ENCODE measurements around the gene WNK2.

GRCh38 chr9:93203718-93204469 is 20.0 kb downstream of the WNK2 start:
- TF ChIP-seq POLR2A (IDR thresholded peaks at IDR 0.05; ENCODE audit: low read depth, low read length) (no peak), POLR2AphosphoS5 (IDR thresholded peaks at IDR 0.05; ENCODE audit: low read depth, low read length) (no peak), TAF1 (IDR thresholded peaks at IDR 0.05; ENCODE audit: low read depth, low read length) (no peak)
